Testis (tissue), 5 donors: Measurements from ENCODE around the gene STX12. TPM values are rescaled to one million over a fixed set of nuclear protein-coding genes. Genes with fewer than 3 reads are reported as not detected.
A peak's percentile ranks its signal among the peaks of the same experiment; 100 is the strongest.

Experiments
- DNase-seq: peaks from one replicate; pipeline ENCODE4 v3.0.0-alpha.2; 2019
- H3K27ac ChIP-seq, 2 donors: fragments of 200-600 bp; sonication (generic); one replicate each; pipeline ENCODE4 v1.5.1; 2019
- H3K27me3 ChIP-seq: fragments of 200-600 bp; sonication (generic); one replicate; pipeline ENCODE4 v1.5.1; 2019
- H3K36me3 ChIP-seq: fragments of 200-600 bp; sonication (generic); one replicate; pipeline ENCODE4 v1.5.1; 2017; ENCODE audit warnings: low read depth; ENCODE audit errors: missing control alignments
- H3K4me1 ChIP-seq: fragments of 200-600 bp; sonication (generic); one replicate; pipeline ENCODE4 v1.5.1; 2019
- H3K4me3 ChIP-seq, 2 donors: fragments of 200-600 bp; sonication (generic); one replicate each; pipeline ENCODE4 v1.5.1; 2017 to 2019
- H3K9me3 ChIP-seq: fragments of 200-600 bp; sonication (generic); one replicate; pipeline ENCODE4 v1.5.1; 2017
- POLR2A ChIP-seq: fragments of 450-650 bp; IDR thresholded peaks from one replicate; pipeline ENCODE4 v1.6.1; 2017; ENCODE audit warnings: antibody characterized with exemption, mild to moderate bottlenecking, moderate library complexity
- WGBS, 2 donors: methylation state at CpG; one replicate each; pipeline ENCODE4 v1.1.5; 2018; 5-methylcytosine and 5-hydroxymethylcytosine counted together
- intact Hi-C: fragments of 100-400 bp; cut with DNase I; formaldehyde crosslinking; loops from one replicate; pipeline ENCODE4 v1.15.1; 2023; ENCODE audit warnings: low total_unique reads
- long read RNA-seq, 2 donors: transcript quantifications; one replicate each; lab custom pipeline, GENCODE V29; 2026
- polyA plus RNA-seq: library from polyadenylated mRNA; stranded (reverse); fragments of 350-450 nt; fragmentation: Illumina TruSeq; extraction: RNeasy Lipid Tissue Mini Kit (QIAGEN cat#74804); gene quantifications from one replicate; pipeline ENCODE4 v1.2.3, GENCODE V29; 2014; ENCODE audit warnings: low read depth, low replicate concordance; ENCODE audit not compliant: insufficient read depth
- total RNA-seq, 2 donors: library from RNA; depleted of rRNA; stranded (reverse); fragments of >200 nt; gene quantifications; one replicate each; pipeline ENCODE4 v1.2.3, GENCODE V29; 2016
- TF ChIP-seq, protein P1 (sequence below), 3 experiments: fragments of 450-650 bp in 2 of 3; fragments of 200-600 bp in 1 of 3; sonication (generic) in 1 of 3; IDR thresholded peaks; one replicate each; pipeline ENCODE4 v1.5.1; 2016 to 2019; ENCODE audit warnings: antibody characterized with exemption in 3 of 3, mild to moderate bottlenecking in 2 of 3, moderate library complexity in 1 of 3

The STX12 gene
- total RNA-seq, result 10 to 100 TPM; 39.1 to 46.7 TPM
- polyA plus RNA-seq, result 32.0 TPM
- long read RNA-seq, donor 1, transcript STX12-201 (9 exons, 3,079 nt), result major isoform, 12 of 17 reads
- long read RNA-seq, donor 1, partial matches to known transcripts, result 0 of 17 reads
- long read RNA-seq, donor 1, other reads (novel, unspliced or antisense), result 0 of 17 reads
- long read RNA-seq, donor 2, transcript STX12-201 (9 exons, 3,079 nt), result major isoform, 20 of 21 reads
- long read RNA-seq, donor 2, partial matches to known transcripts, result 0 of 21 reads
- long read RNA-seq, donor 2, other reads (novel, unspliced or antisense), result 0 of 21 reads

DNA sequence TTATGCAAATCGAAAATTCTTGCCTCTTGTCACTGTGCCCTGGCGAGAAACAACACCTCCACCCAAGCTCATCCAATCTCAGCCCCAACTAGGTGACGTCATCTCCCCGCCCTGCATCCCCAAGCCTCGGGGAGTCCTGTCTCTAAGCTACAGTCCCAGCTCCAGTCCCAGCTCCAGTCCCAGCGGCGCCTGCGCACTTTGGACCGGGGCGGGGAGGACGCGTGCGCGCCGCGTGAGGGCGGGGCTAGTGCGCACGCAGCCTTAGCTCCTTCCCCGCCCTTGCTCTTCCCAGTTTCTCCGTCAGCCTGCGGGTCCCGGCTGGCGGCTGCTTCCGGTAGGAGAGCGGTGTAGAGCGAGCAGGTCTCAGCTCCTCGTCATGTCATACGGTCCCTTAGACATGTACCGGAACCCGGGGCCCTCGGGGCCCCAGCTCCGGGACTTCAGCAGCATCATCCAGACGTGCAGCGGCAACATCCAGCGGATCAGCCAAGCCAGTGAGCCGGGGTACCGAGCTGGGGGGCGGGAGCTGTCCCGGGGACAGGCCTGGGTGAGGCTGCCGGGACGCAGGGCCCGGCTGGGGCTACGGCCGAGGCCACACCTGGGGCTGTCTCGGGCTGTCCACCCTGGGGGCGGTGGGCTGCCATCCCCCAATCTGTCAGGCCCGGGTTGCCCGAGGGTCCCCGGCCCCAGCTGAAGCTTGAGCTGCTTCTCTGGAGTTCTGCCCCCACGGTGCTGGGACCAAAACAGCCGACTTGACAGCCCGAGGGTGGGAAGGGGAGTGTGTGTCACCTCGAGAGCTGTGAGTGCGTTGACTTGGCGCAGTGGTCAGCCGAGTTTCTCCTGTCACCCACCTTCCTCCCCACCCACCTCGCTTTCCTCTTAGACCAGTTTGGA, at the start of gene STX12:
Gene STX12, plus strand, starts transcription at position 288 of the 894 bp plus-strand sequence. Its CDS starts 89 bp downstream, at position 377.
- TF ChIP-seq POLR2A, result peak; percentile 70
- TF ChIP-seq, protein P1, sequence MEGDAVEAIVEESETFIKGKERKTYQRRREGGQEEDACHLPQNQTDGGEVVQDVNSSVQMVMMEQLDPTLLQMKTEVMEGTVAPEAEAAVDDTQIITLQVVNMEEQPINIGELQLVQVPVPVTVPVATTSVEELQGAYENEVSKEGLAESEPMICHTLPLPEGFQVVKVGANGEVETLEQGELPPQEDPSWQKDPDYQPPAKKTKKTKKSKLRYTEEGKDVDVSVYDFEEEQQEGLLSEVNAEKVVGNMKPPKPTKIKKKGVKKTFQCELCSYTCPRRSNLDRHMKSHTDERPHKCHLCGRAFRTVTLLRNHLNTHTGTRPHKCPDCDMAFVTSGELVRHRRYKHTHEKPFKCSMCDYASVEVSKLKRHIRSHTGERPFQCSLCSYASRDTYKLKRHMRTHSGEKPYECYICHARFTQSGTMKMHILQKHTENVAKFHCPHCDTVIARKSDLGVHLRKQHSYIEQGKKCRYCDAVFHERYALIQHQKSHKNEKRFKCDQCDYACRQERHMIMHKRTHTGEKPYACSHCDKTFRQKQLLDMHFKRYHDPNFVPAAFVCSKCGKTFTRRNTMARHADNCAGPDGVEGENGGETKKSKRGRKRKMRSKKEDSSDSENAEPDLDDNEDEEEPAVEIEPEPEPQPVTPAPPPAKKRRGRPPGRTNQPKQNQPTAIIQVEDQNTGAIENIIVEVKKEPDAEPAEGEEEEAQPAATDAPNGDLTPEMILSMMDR (IDR thresholded peaks at IDR 0.05), result no peak
- Histone ChIP-seq H3K4me1 (peaks cover 4% of the 10 kb centered on the region), H3K36me3 (no peaks in the 10 kb centered on the region), H3K27ac (peak within 1 kb of the TSS; percentile 92 to 94), H3K9me3 (no peaks in the 10 kb centered on the region), H3K4me3 (peak within 1 kb of the TSS; percentile 80 to 93), H3K27me3 (no peaks in the 10 kb centered on the region)
- intact Hi-C loops, result loop anchor here (10.0 kb wide), 1 partner anchor 52 kb away; no protein-coding TSS in a partner anchor
- peak; percentile 98 for DNase-seq
- WGBS, 2 donors, result 1% methylated on average over 32 to 56 of the region's 58 CpGs

DNA sequence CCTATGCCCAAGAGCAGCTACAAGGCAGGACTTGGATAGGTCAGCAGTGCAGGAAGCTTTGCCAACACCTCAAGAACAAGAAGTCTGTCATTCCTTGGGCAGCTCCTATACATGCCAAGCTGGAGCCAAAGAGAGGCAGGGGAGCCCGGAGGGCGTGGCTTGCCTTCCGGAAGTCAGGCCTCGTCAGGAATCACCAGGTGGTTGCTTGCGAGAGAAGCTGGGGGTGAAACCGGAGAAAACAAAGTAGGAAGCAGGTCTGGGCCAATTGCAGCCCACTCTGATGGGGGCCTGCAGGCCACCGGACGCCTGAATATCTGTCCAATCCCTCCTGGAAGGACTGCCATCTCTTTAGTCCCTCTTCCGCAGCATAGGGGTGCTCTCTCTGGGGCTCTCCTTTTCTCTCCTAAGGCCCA, 48.1 kb upstream of the STX12 start:
- WGBS, 2 donors, result 32 to 41% methylated on average over 8 to 9 of the region's 9 CpGs
- peaks cover 24% of the 10 kb centered on the region for H3K4me1 ChIP-seq

DNA sequence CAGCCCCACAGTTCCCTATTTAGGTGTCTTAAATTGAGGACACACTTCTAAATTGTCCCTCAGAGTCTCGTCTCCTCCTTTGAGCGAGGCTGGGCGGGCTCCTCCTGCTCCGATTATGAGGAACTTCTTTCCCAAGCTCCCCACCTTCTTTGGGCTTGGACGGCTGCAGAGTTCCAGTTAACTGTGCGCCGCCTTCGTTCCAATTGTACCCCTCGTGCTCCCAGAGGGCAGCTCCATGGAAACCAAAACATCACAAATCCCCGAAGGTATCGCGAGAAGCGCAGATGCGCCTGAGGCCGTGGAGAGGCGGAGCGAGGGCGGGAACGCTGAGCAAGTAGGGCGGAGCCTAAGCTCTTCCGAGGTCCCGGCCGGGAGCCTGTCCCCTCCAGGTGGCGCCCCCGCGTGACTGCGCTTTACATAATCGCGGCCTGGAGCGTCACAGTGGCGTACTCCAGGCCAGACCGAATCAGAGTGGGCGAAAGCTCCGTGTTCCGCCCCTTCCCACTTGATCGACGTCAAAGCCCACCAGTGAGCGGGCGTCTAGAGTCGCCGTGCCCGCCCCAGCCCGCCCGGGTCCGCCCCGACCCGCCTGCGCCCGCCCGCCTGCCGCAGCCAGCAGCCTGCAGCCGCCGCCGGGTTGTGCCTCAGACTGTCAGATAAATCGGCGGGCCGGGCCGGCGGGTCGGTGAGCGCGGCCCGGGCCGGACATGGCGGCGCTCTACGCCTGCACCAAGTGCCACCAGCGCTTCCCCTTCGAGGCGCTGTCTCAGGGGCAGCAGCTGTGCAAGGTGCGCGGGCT, 47.4 kb upstream of the STX12 start, which contains the start of gene FAM76A:
Gene FAM76A, plus strand, starts transcription at position 588 of the 799 bp plus-strand sequence. Its CDS starts 120 bp downstream, at position 708.
- WGBS, 2 donors, result 0 to 3% methylated on average over 12 to 34 of the region's 72 CpGs

More for the DNA sequence above, 48.1 kb upstream of the STX12 start:
- H3K4me3 ChIP-seq, result peak overlapping the region; percentile 83 to 91
- H3K9me3 ChIP-seq, result no peaks in the 10 kb centered on the region
- intact Hi-C loops, result no loop called here
- no peaks in the 10 kb centered on the region for H3K36me3 ChIP-seq
- TF ChIP-seq POLR2A, result no peak
- TF ChIP-seq, protein P1 (IDR thresholded peaks at IDR 0.05), result no peak
- DNase-seq, result peak; percentile 64
- H3K27ac ChIP-seq, result peak overlapping the region; percentile 91 to 92
- H3K27me3 ChIP-seq, result no peaks in the 10 kb centered on the region

More for the DNA sequence above, 47.4 kb upstream of the STX12 start, which contains the start of gene FAM76A:
- no peaks in the 10 kb centered on the region for H3K36me3 ChIP-seq
- peak within 1 kb of the TSS; percentile 91 to 96 for H3K27ac ChIP-seq
- peak; percentile 99 for DNase-seq
- H3K4me3 ChIP-seq, result peak within 1 kb of the TSS; percentile 83 to 91
- H3K4me1 ChIP-seq, result peaks cover 22% of the 10 kb centered on the region
- H3K27me3 ChIP-seq, result no peaks in the 10 kb centered on the region
- intact Hi-C loops, result no loop called here
- TF ChIP-seq, protein P1 (IDR thresholded peaks at IDR 0.05), result peak in 2 of 3 experiments; percentile 38 to 47
- no peak for TF ChIP-seq POLR2A
- no peaks in the 10 kb centered on the region for H3K9me3 ChIP-seq
